Measurements from ENCODE around the gene HEPHL1.

The HEPHL1 gene

DNA sequence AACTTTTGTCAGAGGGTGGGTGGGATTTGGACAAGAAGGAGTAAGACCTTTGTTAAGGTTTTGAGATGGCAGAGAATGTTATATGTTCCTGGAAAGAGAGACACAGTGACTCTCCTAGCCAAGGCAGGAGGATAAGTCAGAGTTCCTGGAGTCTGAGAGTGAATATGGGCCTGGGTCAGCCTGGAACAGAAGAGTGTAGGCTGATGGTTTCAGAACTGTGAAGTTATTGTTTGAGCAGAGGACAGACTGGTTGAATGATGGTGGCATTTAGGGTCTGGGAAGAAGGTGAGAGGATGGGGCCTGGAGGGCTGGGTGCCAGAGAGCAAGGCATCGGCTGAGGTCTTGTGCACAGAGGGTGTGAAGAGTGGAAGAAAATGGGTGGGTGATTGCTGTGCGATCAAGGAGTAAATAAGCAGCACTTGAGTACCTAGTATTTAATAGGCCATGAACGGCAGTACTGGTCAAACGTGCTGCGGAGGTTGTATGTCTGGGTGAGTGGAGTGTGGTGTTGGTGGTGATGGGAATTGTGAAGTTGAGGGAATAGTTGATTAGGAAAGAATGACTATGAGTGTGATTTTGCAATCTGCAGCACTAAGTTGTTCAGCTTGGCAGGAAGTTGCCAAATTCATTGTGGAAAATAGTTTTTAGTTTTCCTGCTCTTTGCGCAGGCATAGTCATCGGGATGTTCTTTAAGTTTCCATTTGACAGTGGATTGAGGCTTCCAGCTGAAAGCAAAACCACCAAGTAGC is 109.3 kb downstream of the HEPHL1 start:
- no peak for DNase-seq (ENCODE audit: low read depth, low spot score)

DNA sequence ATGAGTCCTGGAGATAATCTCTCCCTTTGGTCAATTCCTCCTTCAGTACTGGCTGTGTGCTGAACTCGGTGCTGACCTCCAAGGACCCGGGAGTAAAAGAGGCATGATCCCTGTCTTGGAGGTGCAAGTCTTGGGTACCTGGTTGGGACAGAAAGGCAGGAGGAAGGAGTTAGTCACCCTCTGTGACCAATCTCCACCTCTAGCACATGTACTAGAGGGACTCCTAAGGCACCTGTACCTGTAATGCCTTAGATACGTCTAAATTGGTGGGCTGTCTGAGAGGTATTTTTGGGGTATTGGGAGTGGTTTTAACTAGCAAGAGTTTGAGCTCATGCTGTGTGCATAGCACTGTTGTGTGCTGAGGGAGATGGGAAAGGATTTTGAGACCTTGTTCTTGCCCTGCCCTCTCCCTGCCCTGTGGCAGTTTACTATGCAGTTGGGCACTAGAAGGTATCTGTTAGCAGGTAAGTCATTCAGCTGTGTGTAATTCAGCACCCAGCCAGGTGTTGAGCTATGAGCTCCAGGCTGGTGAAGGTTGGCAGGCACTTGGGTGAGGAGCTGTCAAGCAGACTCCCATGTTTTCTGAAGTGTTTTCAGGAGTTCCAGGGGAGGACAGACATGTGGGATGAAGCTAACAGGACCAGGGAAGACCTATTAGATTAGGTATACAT is 110.0 kb downstream of the HEPHL1 start:
- no peak for DNase-seq (ENCODE audit: low read depth, low spot score)

DNA sequence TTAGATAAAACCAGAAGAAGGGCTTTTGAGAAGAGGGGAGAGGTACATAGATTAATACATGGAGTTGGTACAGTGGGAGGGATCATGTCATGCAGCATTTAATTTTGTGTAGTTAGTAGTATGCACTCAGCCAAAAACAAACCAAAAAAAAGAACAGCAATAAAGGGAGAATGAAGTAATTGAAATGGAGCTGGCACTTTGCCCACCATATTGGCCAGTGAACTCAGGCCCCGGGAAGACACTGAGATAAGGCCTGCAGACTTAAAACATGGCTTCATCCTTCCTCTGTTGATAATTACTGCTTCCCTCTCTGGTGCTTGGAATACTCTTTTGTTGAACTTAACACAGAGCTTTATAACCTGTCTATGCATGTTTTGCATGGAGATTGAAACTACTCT is 110.6 kb downstream of the HEPHL1 start:
- no peak for DNase-seq (ENCODE audit: low read depth, low spot score)

DNA sequence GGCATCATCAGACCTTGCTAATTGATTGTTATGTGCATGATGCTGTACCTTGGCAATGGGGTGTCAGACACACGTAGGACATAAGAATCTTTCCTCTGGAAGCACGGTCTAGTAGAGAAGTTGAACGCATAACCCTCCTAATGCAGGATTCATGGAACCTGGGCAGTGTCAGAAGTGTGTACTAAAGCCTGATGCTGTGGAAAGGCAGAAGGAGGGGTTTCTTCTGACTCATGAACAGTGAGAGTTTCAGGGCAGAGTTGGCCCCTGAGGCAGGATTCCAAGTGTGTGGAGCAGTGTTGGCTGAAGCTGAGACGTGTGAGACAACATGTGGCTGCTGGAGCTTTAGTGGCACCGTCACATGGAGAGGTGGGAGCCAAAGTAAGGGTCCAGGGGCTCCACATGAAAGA is 111.0 kb downstream of the HEPHL1 start:
- DNase-seq (ENCODE audit: low read depth, low spot score): no peak

GRCh38 chr11:94132823-94133408 is 111.8 kb downstream of the HEPHL1 start:
- no peak for DNase-seq (ENCODE audit: low read depth, low spot score)

DNA sequence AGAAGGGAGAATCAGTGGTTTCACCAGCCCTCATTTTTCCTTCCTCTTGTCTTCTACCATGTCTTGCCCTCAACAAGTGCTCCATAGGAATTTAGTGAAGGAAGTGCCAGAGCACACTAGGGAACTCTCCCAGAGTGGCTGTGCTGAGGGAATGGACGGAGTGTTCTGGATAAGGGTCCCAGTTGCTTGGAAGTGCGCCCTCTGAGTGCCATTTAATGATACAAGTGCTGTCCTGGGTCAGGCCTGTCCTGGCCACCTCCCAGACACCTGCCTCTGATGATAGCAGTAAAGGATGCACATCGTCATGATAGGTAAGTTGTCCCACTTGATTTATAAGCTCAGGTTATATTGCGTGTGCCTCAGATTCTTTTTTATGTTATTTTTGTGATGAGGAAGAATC is 112.6 kb downstream of the HEPHL1 start:
- DNase-seq (ENCODE audit: low read depth, low spot score): no peak

DNA sequence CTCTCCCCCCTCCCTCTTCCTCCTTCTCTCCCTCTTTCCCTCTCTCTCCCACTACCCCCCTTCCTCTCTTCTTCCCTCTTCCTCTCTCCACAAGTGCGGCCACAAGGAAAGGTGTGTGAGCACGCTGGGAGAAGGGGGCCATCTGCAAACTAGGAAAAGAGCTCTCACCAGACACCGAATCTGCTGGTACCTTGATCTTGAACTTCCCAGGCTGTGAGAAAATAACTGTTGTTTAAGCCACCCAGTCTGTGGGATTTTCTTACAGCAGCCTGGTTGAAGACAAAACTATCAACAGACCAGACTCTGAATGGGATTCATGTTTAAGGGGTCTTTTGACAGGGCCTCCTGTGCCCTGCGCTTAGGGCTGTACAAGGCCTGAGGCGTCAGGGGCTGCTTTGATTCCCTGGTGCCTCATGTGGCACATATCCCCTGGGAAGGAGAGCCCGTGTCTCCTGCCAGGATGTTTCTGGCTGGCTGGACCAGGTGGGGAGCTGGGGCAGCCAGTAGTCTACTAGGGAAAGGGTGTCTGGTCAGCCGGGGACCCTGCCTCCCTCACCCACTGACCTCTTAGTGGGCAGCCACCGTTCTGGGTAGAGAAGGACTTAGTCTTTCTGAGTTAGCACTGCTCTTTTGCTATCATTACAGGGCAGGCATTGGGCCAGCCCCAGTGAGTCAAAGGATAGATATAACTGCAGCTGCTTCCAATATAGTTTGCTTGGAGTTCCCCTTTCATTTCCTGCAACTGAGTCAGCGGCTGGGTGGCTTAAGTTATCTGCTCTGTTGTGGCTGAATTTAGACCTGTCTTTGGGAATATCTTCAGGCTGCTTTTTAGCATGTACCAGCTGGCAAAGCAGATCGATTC is 113.7 kb downstream of the HEPHL1 start:
- DNase-seq (ENCODE audit: low read depth, low spot score): no peak

GRCh38 chr11:94139416-94139815 is 118.3 kb downstream of the HEPHL1 start:
- DNase-seq (ENCODE audit: low read depth, low spot score): no peak

DNA sequence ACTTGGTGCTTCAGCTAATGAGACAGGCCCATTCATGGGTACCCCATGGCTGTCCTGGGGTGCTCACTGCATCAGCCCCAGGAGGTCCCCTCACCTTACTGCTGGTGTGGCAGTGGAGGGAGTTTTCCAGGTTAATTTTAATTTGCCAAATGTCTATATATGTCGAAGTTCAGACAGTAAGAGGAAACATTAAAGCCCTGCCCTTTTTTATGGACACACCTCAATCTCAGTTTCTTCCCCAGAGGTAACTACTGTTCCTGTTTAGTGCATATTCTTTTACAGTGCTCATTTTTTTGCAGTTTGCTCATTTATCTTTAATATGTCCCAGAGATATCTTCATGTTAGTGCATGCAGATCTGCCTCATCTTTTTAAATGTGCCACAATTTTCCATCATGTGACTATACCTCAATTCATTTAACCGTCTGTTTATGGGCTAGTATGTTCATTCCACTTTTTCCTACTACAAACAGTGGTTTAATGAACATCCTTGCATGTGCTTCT is 119.1 kb downstream of the HEPHL1 start:
- no peak for DNase-seq (ENCODE audit: low read depth, low spot score)

GRCh38 chr11:94141511-94142307 is 120.6 kb downstream of the HEPHL1 start:
- DNase-seq (ENCODE audit: low read depth, low spot score): no peak

- DNase-seq (ENCODE audit: low read depth, low spot score): no peak
Observed at GRCh38 chr11:94142308-94143281, 121.4 kb downstream of the HEPHL1 start.

- DNase-seq (ENCODE audit: low read depth, low spot score): no peak
Observed at GRCh38 chr11:94144216-94144615, 123.1 kb downstream of the HEPHL1 start.

DNA sequence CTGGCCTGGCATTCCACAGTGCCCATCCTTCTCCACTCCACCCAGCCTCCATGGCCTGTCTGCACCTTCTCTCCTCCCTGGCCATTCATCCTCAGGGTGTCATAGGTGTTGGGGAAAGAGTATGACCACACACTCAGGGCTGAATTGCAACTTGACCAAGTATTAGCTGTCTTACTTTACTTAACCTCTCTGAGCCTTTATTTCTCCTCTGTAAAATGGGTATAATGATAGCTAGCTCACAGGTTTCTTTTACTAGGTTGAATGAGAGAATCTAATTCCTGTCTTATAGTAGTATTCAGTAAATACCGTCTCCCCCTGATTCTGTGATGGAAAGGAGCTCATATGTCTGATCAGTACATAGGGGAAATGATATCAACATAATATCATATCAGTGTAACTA is 123.5 kb downstream of the HEPHL1 start:
- DNase-seq (ENCODE audit: low read depth, low spot score): no peak

GRCh38 chr11:94145431-94145830 is 124.3 kb downstream of the HEPHL1 start:
- DNase-seq (ENCODE audit: low read depth, low spot score): no peak

- DNase-seq (ENCODE audit: low read depth, low spot score): no peak
Observed at GRCh38 chr11:94145916-94146315, 124.8 kb downstream of the HEPHL1 start.

DNA sequence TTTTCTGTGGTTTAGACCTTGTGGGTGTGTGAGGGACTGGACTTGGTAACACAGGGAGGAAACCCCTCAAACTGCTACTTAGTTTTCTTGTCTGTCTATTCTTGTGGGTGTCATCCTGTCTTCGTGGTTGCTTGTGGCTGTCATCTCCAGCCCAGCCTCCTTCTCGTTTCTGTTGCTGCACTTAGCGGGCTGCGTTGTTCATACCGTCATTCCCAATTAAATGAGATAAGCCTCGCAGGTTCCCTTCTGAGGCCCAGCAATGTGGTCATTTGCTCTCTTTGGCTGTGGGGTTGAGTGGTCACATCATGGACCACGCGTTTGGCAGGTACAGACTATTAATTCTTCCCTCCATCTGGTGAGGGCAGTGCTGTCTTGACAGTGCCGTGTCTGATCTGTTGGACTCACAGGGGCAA is 126.3 kb downstream of the HEPHL1 start:
- DNase-seq (ENCODE audit: low read depth, low spot score): no peak

DNA sequence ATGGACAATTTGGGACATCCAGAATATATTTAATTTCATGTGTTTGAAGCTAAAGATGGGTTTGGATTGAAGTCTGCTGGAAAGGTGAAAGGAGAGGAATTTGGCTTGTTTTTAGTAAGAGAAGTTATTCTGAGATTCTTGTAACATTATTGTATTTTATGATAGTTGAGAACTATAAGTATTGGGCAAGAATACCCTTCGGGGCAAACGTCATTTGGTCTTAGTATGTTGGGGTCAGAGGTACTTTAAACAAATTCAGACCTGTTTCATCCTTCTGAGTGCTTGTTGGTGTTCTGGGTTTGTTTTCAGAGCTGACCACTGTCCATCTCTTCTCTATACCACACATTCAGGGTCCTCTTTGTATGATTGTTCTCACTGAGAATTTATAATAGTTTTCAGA is 127.0 kb downstream of the HEPHL1 start:
- no peak for DNase-seq (ENCODE audit: low read depth, low spot score)

DNA sequence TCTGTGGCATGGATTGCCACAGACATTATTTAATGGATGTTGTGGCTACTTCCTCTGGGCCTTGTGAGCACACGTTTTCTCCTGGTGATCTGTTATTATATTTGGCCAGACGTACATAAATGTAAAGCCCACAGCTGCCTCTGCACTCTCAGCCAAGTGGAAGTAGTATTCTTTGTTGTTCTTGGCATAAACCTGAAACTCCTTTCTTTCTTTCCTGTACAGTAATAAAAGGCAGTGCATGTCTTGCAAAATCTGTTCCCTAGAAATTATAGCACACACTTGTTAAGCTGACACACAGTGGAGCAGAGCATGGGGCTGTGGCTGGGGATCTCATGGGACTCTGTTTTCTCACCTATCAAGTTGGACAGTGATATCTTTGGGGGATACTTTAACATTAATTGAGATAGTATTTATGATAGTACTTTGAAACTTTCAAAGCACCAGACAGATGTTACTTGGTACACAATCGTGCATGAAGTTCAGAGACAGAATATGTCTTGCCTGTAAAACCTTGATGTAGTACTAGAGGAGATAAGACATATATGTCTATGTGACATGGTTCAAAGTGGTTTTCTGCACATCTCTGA is 128.4 kb downstream of the HEPHL1 start:
- DNase-seq (ENCODE audit: low read depth, low spot score): no peak

- no peak for DNase-seq (ENCODE audit: low read depth, low spot score)
Observed at GRCh38 chr11:94150056-94150455, 128.9 kb downstream of the HEPHL1 start.
